HG03064 (cell line): ENCODE results near the gene CLDN14.
"Not testable (repeated sequence)": the region's sequence is repeated elsewhere in the genome, so short reads cannot be mapped to it uniquely, and the experiment has no call there.

Source experiments
- ATAC-seq: cut with Tn5 transposase; IDR thresholded peaks from one replicate; pipeline ENCODE4 v1.9.1; 2021; ENCODE audit warnings: low read depth; ENCODE audit not compliant: unreplicated experiment

The CLDN14 gene

DNA sequence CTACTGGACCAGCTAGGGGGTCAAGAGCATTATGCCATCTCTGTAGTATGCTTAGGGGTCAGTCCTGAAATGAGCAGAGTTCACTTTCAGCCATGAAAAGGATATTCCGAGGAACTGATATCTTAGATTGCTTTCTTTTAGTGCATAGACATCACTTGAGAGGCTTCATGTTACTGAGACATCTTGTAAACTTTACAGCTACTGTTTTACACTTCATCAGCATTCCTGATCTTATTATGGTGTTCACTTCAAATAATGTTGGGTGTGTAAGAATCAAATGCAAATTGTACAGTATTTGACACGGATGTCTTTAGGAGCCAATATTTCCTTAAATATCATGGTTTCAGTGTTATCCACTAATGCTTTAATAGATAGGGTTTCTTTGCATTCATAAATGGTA, 22.4 kb upstream of the CLDN14 start:
- ATAC-seq: no peak

GRCh38 chr21:36501589-36501892, 21.6 kb upstream of the CLDN14 start:
- no peak for ATAC-seq

DNA sequence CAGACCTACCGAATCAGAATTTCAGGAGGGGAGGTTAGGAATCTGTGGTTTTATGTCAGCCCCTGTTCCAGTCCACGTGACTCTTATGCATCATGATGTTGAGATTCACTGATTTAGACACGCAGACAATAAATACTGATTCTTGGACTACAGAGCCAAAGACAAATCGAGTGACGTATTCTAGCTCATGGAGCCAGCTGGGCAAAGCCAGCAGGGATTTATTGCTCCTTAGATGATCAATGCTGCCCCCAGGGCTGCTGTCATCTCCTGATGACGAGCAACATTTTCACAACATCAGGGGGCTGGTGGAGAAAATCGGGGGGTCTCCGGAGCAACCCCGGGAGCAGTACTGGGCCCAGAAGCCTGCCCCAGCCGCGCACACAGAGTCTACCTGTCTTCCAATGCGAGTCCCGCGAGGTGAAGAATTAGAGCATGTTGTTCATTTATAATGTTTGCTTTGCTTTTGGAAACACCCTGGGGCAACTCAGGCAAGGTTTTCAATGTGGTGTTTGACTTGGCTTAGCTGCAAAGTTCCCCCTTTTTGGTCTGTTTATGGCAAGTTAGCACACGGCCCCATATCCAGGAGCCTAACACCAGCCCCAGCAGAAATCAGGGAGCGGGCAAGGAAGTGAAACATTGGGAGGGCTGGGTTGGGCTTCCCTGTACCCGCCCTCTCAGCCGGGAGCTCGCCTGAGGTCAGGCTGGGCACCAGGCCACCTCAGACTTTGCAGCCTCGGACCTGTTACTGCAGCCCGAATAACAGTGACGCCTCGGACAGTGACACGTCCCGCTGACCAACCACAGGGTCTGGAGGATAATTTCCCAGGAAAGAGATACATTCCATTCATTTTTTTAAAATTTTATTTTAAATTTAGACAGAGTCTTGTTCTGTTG, 19.9 kb upstream of the CLDN14 start:
- no peak for ATAC-seq

- ATAC-seq: no peak
These were observed 14.6 kb upstream of the CLDN14 start for GRCh38 chr21:36494557-36494956.

- ATAC-seq: no peak
These were observed 11.4 kb upstream of the CLDN14 start for GRCh38 chr21:36491209-36491910.

DNA sequence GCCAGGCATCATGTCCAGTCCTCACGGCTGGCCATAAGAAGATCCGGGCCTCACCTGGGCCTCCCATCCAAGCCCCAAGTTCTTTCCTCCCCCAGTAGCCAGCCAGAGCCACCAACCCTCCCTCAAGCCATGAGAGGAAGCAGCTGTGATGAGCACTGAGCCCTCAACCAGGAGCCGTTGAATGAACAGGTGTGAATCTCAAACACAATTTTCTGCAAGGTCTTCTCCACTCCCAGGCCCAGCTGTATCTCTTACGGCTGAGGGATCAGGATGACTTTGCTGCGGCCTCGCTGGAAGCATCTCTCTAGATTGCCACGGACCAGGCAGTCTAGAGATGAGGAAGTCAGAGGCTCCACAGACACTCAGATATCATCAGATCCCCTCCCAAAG, 9.8 kb upstream of the CLDN14 start:
- ATAC-seq: no peak

DNA sequence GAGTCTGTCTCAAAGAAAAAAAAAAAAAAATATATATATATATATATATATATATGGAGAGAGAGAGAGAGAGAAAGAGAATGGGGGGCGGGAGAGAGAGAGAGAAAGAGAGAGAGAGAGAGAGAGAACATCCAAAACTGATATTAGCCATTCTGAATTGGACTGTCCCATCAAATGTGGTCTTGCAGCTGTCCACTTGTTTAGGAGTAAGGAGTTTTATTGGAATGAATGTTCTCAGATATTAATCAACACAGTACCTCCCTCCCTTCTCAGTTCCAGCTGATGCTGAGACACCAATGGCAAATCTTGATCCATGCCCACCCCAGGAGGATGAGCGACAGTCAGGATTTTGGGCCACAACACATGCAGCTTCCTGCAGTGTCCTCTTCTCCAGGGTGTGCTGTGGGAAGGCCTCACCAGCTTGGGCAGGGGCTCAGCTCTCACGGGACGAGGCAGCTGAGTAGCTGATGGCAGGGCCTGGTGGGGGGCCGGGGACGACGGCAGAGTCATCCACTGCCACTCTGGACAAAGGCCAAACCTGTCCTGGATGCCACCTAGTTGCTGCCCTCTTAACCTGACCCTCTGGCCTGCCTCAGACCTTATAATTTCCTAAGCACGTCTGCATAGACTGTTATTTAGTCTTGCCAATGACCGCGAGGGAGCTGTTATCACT, 9.3 kb upstream of the CLDN14 start:
- ATAC-seq: no peak

- no peak for ATAC-seq
These were observed 7.9 kb upstream of the CLDN14 start for GRCh38 chr21:36487641-36488307.

DNA sequence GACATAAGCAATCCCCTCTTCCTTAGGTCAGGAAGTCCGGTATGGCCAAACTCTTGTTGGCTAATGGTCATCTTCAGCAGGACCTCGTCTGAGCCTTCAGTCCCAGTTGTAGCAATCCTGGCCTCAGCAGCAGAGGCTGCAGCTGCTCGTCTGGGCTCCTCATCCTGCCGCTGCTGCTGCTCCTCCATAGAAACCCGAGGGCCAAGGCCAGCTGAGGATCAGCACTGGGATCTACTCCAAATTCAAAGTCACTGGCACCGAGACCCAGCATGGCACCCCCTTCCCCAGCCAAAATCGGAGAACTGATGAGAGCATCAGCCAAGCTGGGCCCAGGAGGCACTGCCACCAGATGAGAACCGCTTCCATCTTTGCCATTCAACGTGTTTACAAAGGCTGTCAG, 6.3 kb upstream of the CLDN14 start:
- ATAC-seq: no peak

- ATAC-seq: no peak
These were observed 5.6 kb upstream of the CLDN14 start for GRCh38 chr21:36485476-36485875.

DNA sequence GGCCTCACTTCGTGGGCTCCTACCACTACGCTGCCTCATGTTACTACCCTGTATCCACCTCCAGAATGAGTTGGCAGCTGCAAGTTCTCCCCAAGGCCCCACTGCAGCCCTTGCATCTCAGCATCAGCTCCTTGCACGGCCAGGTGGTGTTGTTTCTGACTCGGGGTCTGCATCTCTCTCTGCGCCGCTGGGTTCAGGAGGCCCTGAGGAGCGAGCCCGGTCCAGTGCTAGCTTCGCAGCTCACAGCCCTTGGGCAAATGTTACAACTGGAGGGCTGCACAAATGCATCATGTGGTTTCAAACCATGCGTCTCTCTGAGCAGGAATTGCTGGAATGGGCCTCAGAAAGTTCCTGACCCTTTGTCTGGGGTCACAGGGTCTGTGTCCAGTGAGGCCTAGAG, 3.2 kb upstream of the CLDN14 start:
- no peak for ATAC-seq

DNA sequence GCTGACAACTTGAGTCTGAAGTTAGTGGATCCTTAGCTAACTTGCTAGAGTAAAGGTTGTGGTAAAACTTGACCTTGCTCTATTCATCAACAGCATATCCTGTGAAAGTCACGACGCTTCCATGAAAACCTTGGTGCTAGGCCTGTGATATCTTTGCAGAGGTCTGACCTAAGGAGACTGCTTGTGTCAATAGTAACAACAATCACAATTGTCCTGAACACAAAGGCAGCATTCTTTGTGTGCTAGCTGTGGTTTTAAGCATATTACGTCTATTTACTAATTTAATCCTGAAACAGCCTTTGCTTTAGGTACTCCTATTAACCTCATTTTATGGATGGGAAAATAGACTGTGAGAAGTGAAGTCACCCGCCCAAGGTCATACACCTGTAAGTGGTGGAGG, 2.8 kb upstream of the CLDN14 start:
- ATAC-seq: no peak

DNA sequence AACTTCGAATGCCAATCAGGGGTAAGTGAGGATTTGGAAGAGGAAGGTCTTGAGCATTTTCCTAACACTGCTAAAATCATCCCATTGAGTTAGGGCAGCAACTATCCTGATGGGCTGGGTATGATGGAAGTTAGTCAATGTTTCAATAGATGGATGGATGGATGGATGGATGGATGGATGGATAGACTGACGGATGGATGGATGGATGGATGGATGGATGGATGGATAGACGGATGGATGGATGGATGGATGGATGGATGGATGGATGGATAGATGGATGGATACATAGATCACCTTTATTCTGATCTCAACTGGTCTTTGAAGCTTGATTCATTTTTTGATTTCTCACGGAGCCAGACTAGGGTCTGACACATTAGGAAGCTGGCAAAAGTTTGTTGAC, 2.3 kb upstream of the CLDN14 start:
- no peak for ATAC-seq

DNA sequence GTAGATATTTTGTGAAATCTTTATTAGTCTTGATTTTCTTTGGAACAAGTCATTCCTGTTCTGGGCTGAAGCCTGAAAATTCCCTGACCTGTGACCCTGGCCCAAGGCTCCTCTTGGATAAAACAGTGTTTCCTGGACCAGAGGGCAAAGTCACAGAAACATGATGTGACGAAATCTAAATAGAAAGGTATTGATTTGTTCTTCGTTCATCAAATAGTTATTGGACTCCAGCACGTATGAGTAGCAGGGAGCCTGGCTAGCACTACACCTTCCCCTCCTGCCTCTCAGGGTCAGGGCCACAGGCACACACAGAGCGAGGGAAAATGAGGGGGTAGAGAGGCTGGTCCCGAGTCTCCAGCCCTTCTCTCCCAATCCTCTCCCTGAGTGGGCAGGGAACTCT, 1.7 kb upstream of the CLDN14 start:
- ATAC-seq: no peak

DNA sequence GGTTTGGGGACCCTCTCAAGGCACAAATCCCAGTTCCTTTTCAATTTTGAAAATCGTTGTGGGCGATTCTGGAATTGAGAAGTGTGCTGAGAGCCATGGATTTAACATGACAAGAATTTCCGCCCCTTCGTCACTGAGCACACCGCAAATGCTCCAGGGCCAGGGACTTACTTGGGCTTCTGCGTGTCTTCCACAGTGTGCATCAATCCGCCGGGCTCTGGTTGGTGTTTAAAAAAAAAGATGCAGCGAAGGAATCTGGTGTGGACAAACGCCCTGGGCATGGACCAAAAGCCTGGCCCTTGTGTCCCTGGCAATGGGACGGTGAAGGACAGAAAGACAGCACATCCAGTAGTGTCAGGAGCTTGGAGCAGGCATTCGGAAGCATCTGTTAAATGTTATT, 696 bp upstream of the CLDN14 start:
- ATAC-seq: no peak

DNA sequence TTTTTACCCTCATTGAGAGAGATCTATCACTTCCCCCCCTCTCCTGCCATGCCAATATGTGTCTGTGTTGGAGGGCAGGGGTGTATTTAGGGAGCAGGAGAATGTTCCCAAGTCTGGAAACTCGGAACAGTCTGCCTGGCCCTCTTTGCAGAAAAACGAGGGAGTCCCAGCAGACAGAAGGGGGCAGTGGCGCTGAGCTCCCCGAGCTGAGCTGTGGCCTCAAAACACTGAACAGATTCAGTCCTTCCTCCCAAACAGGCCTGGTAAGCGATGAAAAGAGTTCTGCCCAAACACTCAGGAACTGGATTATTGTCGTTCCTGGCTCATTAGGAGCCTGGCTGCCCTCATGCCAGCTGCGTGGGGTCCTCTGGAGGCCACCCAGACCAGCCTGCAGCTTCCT, 981 bp downstream of the CLDN14 start:
- ATAC-seq: no peak

GRCh38 chr21:36478207-36478701, 1.7 kb downstream of the CLDN14 start:
- ATAC-seq: no peak

GRCh38 chr21:36477559-36477958, 2.4 kb downstream of the CLDN14 start:
- no peak for ATAC-seq

GRCh38 chr21:36477001-36477400, 2.9 kb downstream of the CLDN14 start:
- ATAC-seq: no peak

DNA sequence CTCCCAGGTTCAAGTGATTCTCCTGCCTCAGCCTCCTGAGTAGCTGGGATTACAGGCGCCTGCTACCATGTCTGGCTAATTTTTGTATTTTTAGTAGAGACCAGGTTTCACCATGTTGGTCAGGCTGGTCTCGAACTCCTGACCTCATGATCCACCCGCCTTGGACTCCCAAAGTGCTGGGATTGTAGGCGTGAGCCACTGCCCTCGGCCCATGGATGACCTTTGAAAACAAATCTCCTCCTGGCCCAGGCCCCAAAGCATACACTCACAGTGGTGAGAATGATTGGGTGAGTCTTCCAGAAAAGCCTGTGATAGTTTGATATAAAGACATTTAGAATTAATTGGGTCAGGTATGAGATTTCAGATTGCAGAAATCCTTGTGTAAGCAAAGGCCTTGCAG, 3.4 kb downstream of the CLDN14 start:
- ATAC-seq: not testable (repeated sequence)

GRCh38 chr21:36474591-36474990, 5.3 kb downstream of the CLDN14 start:
- no peak for ATAC-seq
